LNCaP clone FGC (cell line): ENCODE measurements around the gene TPSAB1.

ENCODE experiments used
- DNase-seq: peaks from one replicate; pipeline ENCODE4 v3.0.0-alpha.2; 2011; ENCODE audit warnings: low read depth
- H3K4me3 ChIP-seq: 2 replicates; pipeline ENCODE4 v1.5.1; 2011; ENCODE audit warnings: mild to moderate bottlenecking, low read depth, low read length, control low read depth
- TF ChIP-seq, protein P1 (sequence below): IDR thresholded peaks from 2 replicates; pipeline ENCODE4 v1.5.1; 2012; ENCODE audit warnings: mild to moderate bottlenecking; ENCODE audit not compliant: control insufficient read depth, insufficient read depth; ENCODE audit errors: extremely low read depth

TPSAB1 gene

DNA sequence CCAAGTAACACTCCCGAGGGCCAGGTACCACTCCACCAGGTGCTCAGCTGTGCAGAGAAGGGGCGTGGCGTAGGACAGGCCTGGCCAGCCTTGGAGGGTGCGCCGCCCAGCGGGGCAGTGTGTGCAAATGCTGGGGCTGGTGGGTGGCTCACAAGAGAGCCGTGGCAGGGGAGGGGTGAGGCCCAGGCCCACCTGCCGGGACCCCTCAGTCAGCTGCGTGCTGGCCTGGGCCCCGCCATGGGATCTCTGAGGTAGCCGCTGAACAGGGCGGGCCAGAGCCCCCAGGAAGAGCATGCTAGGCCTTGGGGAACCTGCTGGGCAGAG, 24.2 kb upstream of the TPSAB1 start:
- TF ChIP-seq, protein P1, sequence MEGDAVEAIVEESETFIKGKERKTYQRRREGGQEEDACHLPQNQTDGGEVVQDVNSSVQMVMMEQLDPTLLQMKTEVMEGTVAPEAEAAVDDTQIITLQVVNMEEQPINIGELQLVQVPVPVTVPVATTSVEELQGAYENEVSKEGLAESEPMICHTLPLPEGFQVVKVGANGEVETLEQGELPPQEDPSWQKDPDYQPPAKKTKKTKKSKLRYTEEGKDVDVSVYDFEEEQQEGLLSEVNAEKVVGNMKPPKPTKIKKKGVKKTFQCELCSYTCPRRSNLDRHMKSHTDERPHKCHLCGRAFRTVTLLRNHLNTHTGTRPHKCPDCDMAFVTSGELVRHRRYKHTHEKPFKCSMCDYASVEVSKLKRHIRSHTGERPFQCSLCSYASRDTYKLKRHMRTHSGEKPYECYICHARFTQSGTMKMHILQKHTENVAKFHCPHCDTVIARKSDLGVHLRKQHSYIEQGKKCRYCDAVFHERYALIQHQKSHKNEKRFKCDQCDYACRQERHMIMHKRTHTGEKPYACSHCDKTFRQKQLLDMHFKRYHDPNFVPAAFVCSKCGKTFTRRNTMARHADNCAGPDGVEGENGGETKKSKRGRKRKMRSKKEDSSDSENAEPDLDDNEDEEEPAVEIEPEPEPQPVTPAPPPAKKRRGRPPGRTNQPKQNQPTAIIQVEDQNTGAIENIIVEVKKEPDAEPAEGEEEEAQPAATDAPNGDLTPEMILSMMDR: peak; percentile 8; the same call in 1 of the 2 replicates
- no peak overlapping the region for H3K4me3 ChIP-seq
- no peak for DNase-seq

DNA sequence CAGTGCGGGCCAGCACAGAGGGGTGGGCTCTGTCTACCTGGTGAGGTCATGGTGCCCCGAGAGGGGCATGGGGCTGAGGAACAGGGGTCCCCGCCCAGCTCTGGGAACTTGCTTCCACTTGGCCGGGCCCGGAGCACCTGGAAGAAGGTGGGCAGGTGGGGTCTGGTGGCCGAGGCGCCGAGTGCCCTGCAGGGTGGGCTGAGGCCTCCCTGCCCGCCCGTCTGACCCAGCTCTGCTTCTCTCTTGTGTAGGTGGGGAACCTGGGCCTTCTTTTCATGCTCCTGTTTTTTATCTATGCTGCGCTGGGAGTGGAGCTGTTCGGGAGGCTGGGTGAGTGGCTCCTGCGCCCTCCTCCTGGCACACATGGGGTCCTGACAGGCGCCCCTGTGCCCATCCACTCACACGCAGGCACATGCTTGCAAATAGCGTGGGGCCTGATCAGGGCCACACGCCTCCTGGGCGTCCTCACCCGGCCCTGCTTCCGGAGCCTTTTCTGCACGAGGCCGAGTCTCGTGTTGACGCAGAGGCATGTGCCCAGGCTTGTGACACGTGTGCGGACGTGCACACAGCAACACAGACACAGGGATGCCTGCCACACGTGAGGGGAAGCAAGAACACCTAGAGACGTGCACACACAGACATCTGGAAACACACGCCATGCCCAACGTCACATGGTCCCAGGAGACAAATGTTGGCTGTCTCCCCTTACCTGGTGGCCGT, 23.7 kb upstream of the TPSAB1 start:
- no peak overlapping the region for H3K4me3 ChIP-seq
- DNase-seq: no peak
- TF ChIP-seq, protein P1: no peak

GRCh38 chr16:1217526-1217925, 23.0 kb upstream of the TPSAB1 start:
- H3K4me3 ChIP-seq: no peak overlapping the region
- TF ChIP-seq, protein P1: no peak
- DNase-seq: no peak

DNA sequence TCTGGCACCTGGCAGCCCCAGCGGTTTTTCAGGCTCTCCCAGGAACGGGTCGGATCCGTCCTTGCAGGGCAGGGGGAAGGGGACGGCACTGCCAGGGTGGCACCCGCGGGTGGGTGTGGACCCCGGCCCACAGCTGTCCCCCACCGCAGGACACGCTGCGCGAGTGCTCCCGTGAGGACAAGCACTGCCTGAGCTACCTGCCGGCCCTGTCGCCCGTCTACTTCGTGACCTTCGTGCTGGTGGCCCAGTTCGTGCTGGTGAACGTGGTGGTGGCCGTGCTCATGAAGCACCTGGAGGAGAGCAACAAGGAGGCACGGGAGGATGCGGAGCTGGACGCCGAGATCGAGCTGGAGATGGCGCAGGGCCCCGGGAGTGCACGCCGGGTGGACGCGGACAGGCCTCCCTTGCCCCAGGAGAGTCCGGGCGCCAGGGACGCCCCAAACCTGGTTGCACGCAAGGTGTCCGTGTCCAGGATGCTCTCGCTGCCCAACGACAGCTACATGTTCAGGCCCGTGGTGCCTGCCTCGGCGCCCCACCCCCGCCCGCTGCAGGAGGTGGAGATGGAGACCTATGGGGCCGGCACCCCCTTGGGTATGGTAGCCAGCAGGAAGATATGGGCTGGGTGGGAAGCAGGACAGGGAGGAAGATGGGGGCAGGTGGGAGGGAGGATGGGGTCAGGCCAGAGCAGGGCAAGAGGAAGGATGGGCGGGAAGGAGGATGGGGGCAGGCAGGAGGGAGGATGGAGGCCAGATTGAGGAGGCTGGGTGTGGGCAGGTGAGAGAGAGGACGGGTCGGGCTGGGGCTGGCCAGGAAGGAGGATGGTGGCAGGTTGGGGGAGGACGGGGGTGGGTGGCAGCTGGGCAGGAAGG, 22.2 kb upstream of the TPSAB1 start:
- H3K4me3 ChIP-seq: no peak overlapping the region
- TF ChIP-seq, protein P1: no peak
- no peak for DNase-seq

DNA sequence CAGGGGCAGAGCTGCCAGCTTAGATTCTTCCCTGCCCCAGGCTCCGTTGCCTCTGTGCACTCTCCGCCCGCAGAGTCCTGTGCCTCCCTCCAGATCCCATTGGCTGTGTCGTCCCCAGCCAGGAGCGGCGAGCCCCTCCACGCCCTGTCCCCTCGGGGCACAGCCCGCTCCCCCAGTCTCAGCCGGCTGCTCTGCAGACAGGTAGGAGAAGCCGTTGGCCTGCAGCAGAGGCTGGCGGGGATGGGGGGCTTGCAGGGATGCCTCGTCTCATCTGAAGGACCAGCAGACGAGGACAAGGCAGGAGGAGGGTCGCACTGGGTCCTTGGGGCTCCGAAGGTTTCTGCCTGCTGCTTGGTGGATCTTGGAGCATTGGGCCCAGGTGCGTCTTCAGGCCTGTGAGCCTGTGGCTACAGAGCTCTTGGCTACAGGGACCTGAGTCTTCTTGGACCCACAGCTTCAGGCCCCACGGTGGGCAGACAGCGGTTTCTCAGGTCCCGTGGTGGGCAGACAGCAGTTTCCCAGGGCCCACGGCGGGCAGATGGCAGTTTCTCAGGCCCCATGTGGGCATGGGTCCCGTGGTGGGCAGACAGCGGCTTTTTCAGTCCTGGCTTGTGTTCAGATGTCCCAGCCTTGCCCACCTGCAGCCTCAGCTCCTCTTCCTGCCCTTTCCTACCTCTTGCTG, 21.4 kb upstream of the TPSAB1 start:
- no peak for DNase-seq
- TF ChIP-seq, protein P1: no peak
- H3K4me3 ChIP-seq: no peak overlapping the region

DNA sequence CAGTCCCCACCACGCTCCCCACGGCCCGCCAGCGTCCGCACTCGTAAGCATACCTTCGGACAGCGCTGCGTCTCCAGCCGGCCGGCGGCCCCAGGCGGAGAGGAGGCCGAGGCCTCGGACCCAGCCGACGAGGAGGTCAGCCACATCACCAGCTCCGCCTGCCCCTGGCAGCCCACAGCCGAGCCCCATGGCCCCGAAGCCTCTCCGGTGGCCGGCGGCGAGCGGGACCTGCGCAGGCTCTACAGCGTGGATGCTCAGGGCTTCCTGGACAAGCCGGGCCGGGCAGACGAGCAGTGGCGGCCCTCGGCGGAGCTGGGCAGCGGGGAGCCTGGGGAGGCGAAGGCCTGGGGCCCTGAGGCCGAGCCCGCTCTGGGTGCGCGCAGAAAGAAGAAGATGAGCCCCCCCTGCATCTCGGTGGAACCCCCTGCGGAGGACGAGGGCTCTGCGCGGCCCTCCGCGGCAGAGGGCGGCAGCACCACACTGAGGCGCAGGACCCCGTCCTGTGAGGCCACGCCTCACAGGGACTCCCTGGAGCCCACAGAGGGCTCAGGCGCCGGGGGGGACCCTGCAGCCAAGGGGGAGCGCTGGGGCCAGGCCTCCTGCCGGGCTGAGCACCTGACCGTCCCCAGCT, 20.3 kb upstream of the TPSAB1 start:
- DNase-seq: no peak
- no peak overlapping the region for H3K4me3 ChIP-seq
- TF ChIP-seq, protein P1: no peak
